Measurements from ENCODE around the gene COL11A1. TPM values are rescaled to one million over a fixed set of nuclear protein-coding genes. Genes with fewer than 3 reads are reported as not detected.

COL11A1 gene
- polyA plus RNA-seq, 1 of the 3 experiments (the other 2 are of a cell fraction), result 0.13 TPM

GRCh38 chr1:102842606-102843005 is 265.7 kb downstream of the COL11A1 start:
- no peaks in the 10 kb centered on the region for H3K9me2 ChIP-seq
- ChIA-PET CTCF (interaction anchor here (1.6 kb wide), 1 partner anchor 9 kb away, joined by 4 read pairs; no protein-coding TSS in a partner anchor), POLR2A (no interaction called here)
- no peaks in the 10 kb centered on the region for H3F3A ChIP-seq (replicated peaks; ENCODE audit: insufficient read depth)
- WGBS (ENCODE audit: low lambda C conversion rate), result 53% methylated on average over 3 of the region's 3 CpGs
- no peak for DNase-seq
- no peak for TF ChIP-seq POLR2AphosphoS5 (IDR thresholded peaks at IDR 0.05; ENCODE audit: low read depth, low read length)
- no peak for TF ChIP-seq MEF2A (IDR thresholded peaks at IDR 0.05; ENCODE audit: borderline replicate concordance, low read depth)
- no peak for TF ChIP-seq SIN3A (IDR thresholded peaks at IDR 0.05; ENCODE audit: borderline replicate concordance, low read depth, low read length)
- no peak for TF ChIP-seq RAD21 (IDR thresholded peaks at IDR 0.05; ENCODE audit: low read length)
- no peak for TF ChIP-seq TEAD4 (IDR thresholded peaks at IDR 0.05; ENCODE audit: borderline replicate concordance, insufficient read depth)
- no peak overlapping the region for H3K9ac ChIP-seq
- H3K4me3 ChIP-seq (ENCODE audit: low read depth in 2 of 2, low read length in 1 of 2), result no peak overlapping the region
- no peaks in the 10 kb centered on the region for H3K27me3 ChIP-seq (ENCODE audit: insufficient read depth)
- H3K4me1 ChIP-seq (ENCODE audit: control insufficient read depth in 1 of 2, insufficient read depth in 2 of 2, low read depth in 1 of 2, low read length in 1 of 2), result no peaks in the 10 kb centered on the region
- no peaks in the 10 kb centered on the region for H4K20me1 ChIP-seq (ENCODE audit: insufficient read depth)
- H3K9me3 ChIP-seq, result no peaks in the 10 kb centered on the region
- no peak overlapping the region for H3K4me2 ChIP-seq
- H2AFZ ChIP-seq (ENCODE audit: low read depth), result no peak overlapping the region
- H3K27ac ChIP-seq (ENCODE audit: low read depth in 2 of 2, low read length in 1 of 2), result no peak overlapping the region
- H3K36me3 ChIP-seq (replicated peaks in 1 of 2; ENCODE audit: control insufficient read depth in 1 of 2, insufficient read depth in 2 of 2, low read length in 1 of 2), result no peaks in the 10 kb centered on the region
- H3K79me2 ChIP-seq (ENCODE audit: insufficient read depth), result no peaks in the 10 kb centered on the region

DNA sequence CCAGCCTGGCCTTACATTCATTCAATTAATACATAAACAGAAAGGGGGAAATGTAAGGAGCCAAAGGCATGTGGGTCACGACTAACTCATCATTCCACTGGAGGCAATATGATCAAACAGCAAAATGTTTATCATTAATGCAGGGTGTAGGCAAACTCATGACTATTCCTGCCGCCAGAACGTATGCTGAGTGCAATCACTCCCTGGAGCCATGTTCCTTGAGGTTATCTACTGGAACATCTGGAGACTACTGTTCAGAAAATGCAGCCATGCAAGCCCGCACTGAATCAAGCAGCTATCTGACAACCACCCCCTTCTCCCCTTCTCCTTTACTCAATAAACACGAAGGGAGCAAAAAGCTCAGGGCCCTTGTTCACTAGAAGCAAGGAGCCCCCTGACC is 267.6 kb downstream of the COL11A1 start:
- H4K20me1 ChIP-seq (ENCODE audit: insufficient read depth), result no peaks in the 10 kb centered on the region
- DNase-seq, result no peak
- CTCF ChIA-PET, result no interaction called here
- TF ChIP-seq MEF2A (IDR thresholded peaks at IDR 0.05; ENCODE audit: borderline replicate concordance, low read depth) (no peak), FOSL2 (IDR thresholded peaks at IDR 0.05; ENCODE audit: borderline replicate concordance, low read depth) (no peak), MAX (IDR thresholded peaks at IDR 0.05; ENCODE audit: low read depth) (no peak), TAF1 (IDR thresholded peaks at IDR 0.05; ENCODE audit: borderline replicate concordance, low read depth, low read length) (no peak), NRF1 (IDR thresholded peaks at IDR 0.05; ENCODE audit: low read depth, low read length) (no peak), CHD2 (IDR thresholded peaks at IDR 0.05; ENCODE audit: low read length, partially characterized antibody) (no peak), YY1 (IDR thresholded peaks at IDR 0.05; ENCODE audit: low read depth) (no peak), TCF12 (IDR thresholded peaks at IDR 0.05) (no peak), EZH2phosphoT487 (IDR thresholded peaks at IDR 0.05; ENCODE audit: borderline replicate concordance, low read depth) (no peak), GATA2 (CRISPR knock-in tag; IDR thresholded peaks at IDR 0.05) (no peak), SMC3 (IDR thresholded peaks at IDR 0.05; ENCODE audit: low read depth, low read length) (no peak), USF1 (IDR thresholded peaks at IDR 0.05; ENCODE audit: borderline replicate concordance, low read depth) (no peak)
- TF ChIP-seq, protein P1, sequence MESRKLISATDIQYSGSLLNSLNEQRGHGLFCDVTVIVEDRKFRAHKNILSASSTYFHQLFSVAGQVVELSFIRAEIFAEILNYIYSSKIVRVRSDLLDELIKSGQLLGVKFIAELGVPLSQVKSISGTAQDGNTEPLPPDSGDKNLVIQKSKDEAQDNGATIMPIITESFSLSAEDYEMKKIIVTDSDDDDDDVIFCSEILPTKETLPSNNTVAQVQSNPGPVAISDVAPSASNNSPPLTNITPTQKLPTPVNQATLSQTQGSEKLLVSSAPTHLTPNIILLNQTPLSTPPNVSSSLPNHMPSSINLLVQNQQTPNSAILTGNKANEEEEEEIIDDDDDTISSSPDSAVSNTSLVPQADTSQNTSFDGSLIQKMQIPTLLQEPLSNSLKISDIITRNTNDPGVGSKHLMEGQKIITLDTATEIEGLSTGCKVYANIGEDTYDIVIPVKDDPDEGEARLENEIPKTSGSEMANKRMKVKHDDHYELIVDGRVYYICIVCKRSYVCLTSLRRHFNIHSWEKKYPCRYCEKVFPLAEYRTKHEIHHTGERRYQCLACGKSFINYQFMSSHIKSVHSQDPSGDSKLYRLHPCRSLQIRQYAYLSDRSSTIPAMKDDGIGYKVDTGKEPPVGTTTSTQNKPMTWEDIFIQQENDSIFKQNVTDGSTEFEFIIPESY (IDR thresholded peaks at IDR 0.05; ENCODE audit: borderline replicate concordance, low read depth), result no peak
- TF ChIP-seq, protein P2, sequence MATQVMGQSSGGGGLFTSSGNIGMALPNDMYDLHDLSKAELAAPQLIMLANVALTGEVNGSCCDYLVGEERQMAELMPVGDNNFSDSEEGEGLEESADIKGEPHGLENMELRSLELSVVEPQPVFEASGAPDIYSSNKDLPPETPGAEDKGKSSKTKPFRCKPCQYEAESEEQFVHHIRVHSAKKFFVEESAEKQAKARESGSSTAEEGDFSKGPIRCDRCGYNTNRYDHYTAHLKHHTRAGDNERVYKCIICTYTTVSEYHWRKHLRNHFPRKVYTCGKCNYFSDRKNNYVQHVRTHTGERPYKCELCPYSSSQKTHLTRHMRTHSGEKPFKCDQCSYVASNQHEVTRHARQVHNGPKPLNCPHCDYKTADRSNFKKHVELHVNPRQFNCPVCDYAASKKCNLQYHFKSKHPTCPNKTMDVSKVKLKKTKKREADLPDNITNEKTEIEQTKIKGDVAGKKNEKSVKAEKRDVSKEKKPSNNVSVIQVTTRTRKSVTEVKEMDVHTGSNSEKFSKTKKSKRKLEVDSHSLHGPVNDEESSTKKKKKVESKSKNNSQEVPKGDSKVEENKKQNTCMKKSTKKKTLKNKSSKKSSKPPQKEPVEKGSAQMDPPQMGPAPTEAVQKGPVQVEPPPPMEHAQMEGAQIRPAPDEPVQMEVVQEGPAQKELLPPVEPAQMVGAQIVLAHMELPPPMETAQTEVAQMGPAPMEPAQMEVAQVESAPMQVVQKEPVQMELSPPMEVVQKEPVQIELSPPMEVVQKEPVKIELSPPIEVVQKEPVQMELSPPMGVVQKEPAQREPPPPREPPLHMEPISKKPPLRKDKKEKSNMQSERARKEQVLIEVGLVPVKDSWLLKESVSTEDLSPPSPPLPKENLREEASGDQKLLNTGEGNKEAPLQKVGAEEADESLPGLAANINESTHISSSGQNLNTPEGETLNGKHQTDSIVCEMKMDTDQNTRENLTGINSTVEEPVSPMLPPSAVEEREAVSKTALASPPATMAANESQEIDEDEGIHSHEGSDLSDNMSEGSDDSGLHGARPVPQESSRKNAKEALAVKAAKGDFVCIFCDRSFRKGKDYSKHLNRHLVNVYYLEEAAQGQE (IDR thresholded peaks at IDR 0.05; ENCODE audit: low read depth, low read length), result no peak
- TF ChIP-seq, protein P3, sequence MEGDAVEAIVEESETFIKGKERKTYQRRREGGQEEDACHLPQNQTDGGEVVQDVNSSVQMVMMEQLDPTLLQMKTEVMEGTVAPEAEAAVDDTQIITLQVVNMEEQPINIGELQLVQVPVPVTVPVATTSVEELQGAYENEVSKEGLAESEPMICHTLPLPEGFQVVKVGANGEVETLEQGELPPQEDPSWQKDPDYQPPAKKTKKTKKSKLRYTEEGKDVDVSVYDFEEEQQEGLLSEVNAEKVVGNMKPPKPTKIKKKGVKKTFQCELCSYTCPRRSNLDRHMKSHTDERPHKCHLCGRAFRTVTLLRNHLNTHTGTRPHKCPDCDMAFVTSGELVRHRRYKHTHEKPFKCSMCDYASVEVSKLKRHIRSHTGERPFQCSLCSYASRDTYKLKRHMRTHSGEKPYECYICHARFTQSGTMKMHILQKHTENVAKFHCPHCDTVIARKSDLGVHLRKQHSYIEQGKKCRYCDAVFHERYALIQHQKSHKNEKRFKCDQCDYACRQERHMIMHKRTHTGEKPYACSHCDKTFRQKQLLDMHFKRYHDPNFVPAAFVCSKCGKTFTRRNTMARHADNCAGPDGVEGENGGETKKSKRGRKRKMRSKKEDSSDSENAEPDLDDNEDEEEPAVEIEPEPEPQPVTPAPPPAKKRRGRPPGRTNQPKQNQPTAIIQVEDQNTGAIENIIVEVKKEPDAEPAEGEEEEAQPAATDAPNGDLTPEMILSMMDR (IDR thresholded peaks at IDR 0.05), result no peak

More for the DNA sequence above, 267.6 kb downstream of the COL11A1 start:
- H3K9me3 ChIP-seq, result no peaks in the 10 kb centered on the region
- H2AFZ ChIP-seq (ENCODE audit: low read depth), result no peak overlapping the region
- H3K36me3 ChIP-seq (replicated peaks in 1 of 2; ENCODE audit: control insufficient read depth in 1 of 2, insufficient read depth in 2 of 2, low read length in 1 of 2), result no peaks in the 10 kb centered on the region
- no peaks in the 10 kb centered on the region for H3K79me2 ChIP-seq (ENCODE audit: insufficient read depth)
- H3F3A ChIP-seq (replicated peaks; ENCODE audit: insufficient read depth), result no peaks in the 10 kb centered on the region
- POLR2A ChIA-PET, result no interaction called here
- no peak overlapping the region for H3K27ac ChIP-seq (ENCODE audit: low read depth in 2 of 2, low read length in 1 of 2)
- no peak overlapping the region for H3K4me2 ChIP-seq
- no peak overlapping the region; a peak in 1 of 4 replicates for H3K4me3 ChIP-seq (ENCODE audit: low read depth in 2 of 2, low read length in 1 of 2)
- H3K9ac ChIP-seq, result no peak overlapping the region
- H3K9me2 ChIP-seq, result no peaks in the 10 kb centered on the region
- H3K4me1 ChIP-seq (ENCODE audit: control insufficient read depth in 1 of 2, insufficient read depth in 2 of 2, low read depth in 1 of 2, low read length in 1 of 2), result no peaks in the 10 kb centered on the region
- H3K27me3 ChIP-seq (ENCODE audit: insufficient read depth), result no peaks in the 10 kb centered on the region
- WGBS (ENCODE audit: low lambda C conversion rate), result 63% methylated on average over 5 of the region's 5 CpGs
